Thyroid gland (tissue), 4 donors: ENCODE measurements around the gene PLPPR1.

Experiments
- CTCF ChIP-seq, 6 experiments: fragments of 200-600 bp in 3 of 6; fragments of 450-650 bp in 3 of 6; sonication (generic) in 3 of 6; IDR thresholded peaks; one replicate each; pipeline ENCODE4 v1.5.1; 2016 to 2019; ENCODE audit warnings: antibody characterized with exemption in 6 of 6, mild to moderate bottlenecking in 2 of 6, inconsistent platforms in 1 of 6, moderate library complexity in 1 of 6
- POLR2A ChIP-seq, 2 donors: fragments of 450-650 bp; IDR thresholded peaks; one replicate each; pipeline ENCODE4 v1.6.1; 2017; ENCODE audit warnings: antibody characterized with exemption in 2 of 2, mild to moderate bottlenecking in 2 of 2, moderate library complexity in 1 of 2

GRCh38 chr9:101269591-101270283 lies 241.2 kb downstream of the PLPPR1 start:
- no peak for TF ChIP-seq POLR2A (IDR thresholded peaks at IDR 0.05)
- TF ChIP-seq CTCF (IDR thresholded peaks at IDR 0.05): no peak
